ENCODE data around the gene WDFY2. TPM values are rescaled to one million over a fixed set of nuclear protein-coding genes. Genes with fewer than 3 reads are reported as not detected.

Gene WDFY2
- total RNA-seq, 3 donors from 2014 or later (not counting 1 experiment from before 2014, with no cell fraction given): 29.5 to 32.1 (median 31.3) TPM

DNA sequence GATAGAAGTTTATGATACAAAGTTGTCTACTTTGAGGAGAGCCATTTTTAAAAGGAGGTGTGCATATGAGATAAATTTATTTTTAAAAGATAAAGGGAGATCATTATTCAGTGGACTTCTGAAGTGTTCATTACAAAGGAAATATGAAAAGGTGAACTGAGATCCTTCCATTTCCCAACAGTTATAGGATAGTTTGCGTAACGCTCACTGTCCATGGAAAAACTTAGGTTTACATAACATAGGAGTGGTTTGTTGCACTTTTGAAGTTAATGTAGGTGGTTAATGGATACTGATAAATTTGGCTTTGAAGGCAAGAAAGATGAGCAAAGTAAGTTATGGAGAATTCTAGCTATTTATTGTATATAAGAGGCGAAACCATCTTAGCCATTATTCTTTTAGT lies 92.5 kb downstream of the WDFY2 start:
- Mint-ChIP-seq H3K9me3 (no peaks in the 10 kb centered on the region), H3K4me1 (peaks cover 23 to 31% of the 10 kb centered on the region in 2 donors), H3K27ac (no peak overlapping the region), H3K27me3 (ENCODE audit: low read depth in 2 of 2) (no peaks in the 10 kb centered on the region), H3K36me3 (no peaks in the 10 kb centered on the region), H3K4me3 (no peak overlapping the region)
- Histone ChIP-seq H3K4me3 (ENCODE audit: low read length) (no peak overlapping the region), H3K27me3 (ENCODE audit: control insufficient read depth, insufficient read depth, low read length) (no peaks in the 10 kb centered on the region), H3K27ac (ENCODE audit: low read length) (no peak overlapping the region), H3K4me1 (ENCODE audit: control insufficient read depth, insufficient read depth, low read length) (no peaks in the 10 kb centered on the region), H3K9me3 (ENCODE audit: control insufficient read depth, insufficient read depth, low read length) (no peaks in the 10 kb centered on the region), H3K36me3 (ENCODE audit: control insufficient read depth, insufficient read depth, low read length) (no peaks in the 10 kb centered on the region)
- TF ChIP-seq, protein P1, sequence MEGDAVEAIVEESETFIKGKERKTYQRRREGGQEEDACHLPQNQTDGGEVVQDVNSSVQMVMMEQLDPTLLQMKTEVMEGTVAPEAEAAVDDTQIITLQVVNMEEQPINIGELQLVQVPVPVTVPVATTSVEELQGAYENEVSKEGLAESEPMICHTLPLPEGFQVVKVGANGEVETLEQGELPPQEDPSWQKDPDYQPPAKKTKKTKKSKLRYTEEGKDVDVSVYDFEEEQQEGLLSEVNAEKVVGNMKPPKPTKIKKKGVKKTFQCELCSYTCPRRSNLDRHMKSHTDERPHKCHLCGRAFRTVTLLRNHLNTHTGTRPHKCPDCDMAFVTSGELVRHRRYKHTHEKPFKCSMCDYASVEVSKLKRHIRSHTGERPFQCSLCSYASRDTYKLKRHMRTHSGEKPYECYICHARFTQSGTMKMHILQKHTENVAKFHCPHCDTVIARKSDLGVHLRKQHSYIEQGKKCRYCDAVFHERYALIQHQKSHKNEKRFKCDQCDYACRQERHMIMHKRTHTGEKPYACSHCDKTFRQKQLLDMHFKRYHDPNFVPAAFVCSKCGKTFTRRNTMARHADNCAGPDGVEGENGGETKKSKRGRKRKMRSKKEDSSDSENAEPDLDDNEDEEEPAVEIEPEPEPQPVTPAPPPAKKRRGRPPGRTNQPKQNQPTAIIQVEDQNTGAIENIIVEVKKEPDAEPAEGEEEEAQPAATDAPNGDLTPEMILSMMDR (IDR thresholded peaks at IDR 0.05): no peak
- ATAC-seq (no peak), DNase-seq (no peak)
- intact Hi-C loops (cut with micrococcal nuclease): no loop called here
- WGBS (ENCODE audit: insufficient coverage): 100% methylated on average over 1 of the region's 3 CpGs

DNA sequence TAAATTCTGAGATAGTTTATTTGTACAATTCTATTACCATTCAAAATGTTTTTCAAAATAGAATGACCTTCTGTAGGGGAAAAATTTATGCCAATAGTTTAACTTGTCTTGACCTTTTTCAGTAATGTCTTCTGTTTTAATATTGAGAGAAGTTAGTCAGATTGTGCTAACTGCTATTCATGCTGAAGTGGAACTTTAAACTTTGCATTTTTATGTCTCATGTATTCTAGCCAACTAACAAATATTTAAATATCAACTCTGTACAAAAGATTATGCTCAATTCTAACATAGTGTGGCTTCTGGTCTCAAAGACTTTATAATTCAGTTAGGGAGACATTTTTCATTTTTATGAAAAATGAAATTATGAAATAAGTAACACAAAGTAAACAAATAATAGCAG lies 94.2 kb downstream of the WDFY2 start:
- Mint-ChIP-seq H3K4me1 (peaks cover 15% of the 10 kb centered on the region in 2 donors), H3K36me3 (no peaks in the 10 kb centered on the region), H3K27ac (no peak overlapping the region), H3K9me3 (no peaks in the 10 kb centered on the region), H3K27me3 (ENCODE audit: low read depth in 2 of 2) (no peaks in the 10 kb centered on the region), H3K4me3 (no peak overlapping the region)
- no peaks in the 10 kb centered on the region for H3K36me3 ChIP-seq (ENCODE audit: control insufficient read depth, insufficient read depth, low read length)
- no peaks in the 10 kb centered on the region for H3K4me1 ChIP-seq (ENCODE audit: control insufficient read depth, insufficient read depth, low read length)
- DNase-seq: no peak
- H3K9me3 ChIP-seq (ENCODE audit: control insufficient read depth, insufficient read depth, low read length): no peaks in the 10 kb centered on the region
- H3K4me3 ChIP-seq (ENCODE audit: low read length): no peak overlapping the region
- TF ChIP-seq, protein P1 (IDR thresholded peaks at IDR 0.05): no peak
- no peaks in the 10 kb centered on the region for H3K27me3 ChIP-seq (ENCODE audit: control insufficient read depth, insufficient read depth, low read length)
- no peak overlapping the region for H3K27ac ChIP-seq (ENCODE audit: low read length)
- no peak for ATAC-seq
- intact Hi-C loops (cut with micrococcal nuclease): no loop called here

DNA sequence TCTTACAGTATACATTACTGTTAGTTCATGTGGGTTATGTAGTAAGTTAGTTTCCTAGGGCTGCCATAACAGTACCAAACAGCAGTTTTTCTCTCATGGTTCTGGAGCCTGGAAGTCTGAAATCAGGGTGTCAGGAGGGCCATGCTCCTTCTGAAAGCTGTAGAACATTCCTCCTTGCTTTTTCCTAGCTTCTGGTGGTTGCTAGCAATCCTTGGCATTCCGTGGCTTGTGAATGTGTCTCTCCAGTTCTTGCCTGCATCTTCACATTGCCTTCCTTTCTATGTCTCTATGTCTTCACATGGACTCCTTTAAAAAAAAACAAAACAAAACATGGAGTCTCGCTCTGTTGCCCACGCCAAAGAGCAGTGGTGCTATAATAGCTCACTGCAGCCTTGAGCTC lies 95.4 kb downstream of the WDFY2 start:
- no peak overlapping the region for H3K27ac Mint-ChIP-seq
- Histone ChIP-seq H3K36me3 (ENCODE audit: control insufficient read depth, insufficient read depth, low read length) (no peaks in the 10 kb centered on the region), H3K9me3 (ENCODE audit: control insufficient read depth, insufficient read depth, low read length) (no peaks in the 10 kb centered on the region), H3K4me1 (ENCODE audit: control insufficient read depth, insufficient read depth, low read length) (no peaks in the 10 kb centered on the region), H3K27me3 (ENCODE audit: control insufficient read depth, insufficient read depth, low read length) (no peaks in the 10 kb centered on the region), H3K4me3 (ENCODE audit: low read length) (no peak overlapping the region), H3K27ac (ENCODE audit: low read length) (no peak overlapping the region)
- no peak overlapping the region for H3K4me3 Mint-ChIP-seq
- H3K36me3 Mint-ChIP-seq: no peaks in the 10 kb centered on the region
- TF ChIP-seq, protein P1 (IDR thresholded peaks at IDR 0.05): no peak
- 100% methylated on average over 3 of the region's 3 CpGs for WGBS (ENCODE audit: insufficient coverage)
- intact Hi-C loops (cut with micrococcal nuclease): no loop called here
- H3K4me1 Mint-ChIP-seq: peaks cover 9 to 11% of the 10 kb centered on the region in 2 donors
- no peak for ATAC-seq
- no peaks in the 10 kb centered on the region for H3K9me3 Mint-ChIP-seq
- no peak for DNase-seq
- H3K27me3 Mint-ChIP-seq (ENCODE audit: low read depth in 2 of 2): no peaks in the 10 kb centered on the region

DNA sequence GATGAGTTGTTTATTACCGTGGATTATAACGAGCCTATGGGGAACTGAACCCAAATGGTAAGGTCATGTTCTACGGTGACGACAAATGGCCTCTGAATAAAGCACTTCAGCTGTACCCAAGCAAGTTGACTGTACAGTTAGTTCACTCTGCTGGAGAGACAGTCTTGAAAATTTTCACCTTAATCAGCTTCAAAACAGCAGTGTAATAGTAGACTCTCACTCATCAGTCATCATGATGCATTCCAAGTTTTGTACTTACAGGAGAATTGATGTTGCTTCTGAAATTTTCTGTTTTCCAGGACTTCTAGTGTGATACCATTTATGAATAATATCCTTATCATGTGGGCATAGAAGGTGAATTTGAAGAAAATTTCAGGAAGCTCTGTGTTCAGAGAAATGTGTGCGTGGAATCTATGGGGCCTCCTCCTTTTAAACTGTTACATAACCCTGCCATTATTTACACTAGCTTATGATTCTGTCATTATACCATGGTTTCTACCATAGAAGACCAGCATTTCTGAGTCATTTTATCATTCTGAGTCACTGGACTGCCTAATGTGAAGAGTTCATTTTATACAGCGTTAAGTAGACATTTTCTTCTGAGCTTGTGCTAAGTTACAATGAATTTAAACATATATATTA lies 96.9 kb downstream of the WDFY2 start:
- H3K4me3 Mint-ChIP-seq: no peak overlapping the region
- ATAC-seq (no peak), DNase-seq (no peak)
- H3K36me3 Mint-ChIP-seq: no peaks in the 10 kb centered on the region
- H3K4me1 Mint-ChIP-seq: peaks cover 11 to 15% of the 10 kb centered on the region in 2 donors
- no peaks in the 10 kb centered on the region for H3K9me3 Mint-ChIP-seq
- no peaks in the 10 kb centered on the region for H3K36me3 ChIP-seq (ENCODE audit: control insufficient read depth, insufficient read depth, low read length)
- WGBS (ENCODE audit: insufficient coverage): 93% methylated on average over 5 of the region's 6 CpGs
- H3K4me3 ChIP-seq (ENCODE audit: low read length): no peak overlapping the region
- TF ChIP-seq, protein P1 (IDR thresholded peaks at IDR 0.05): no peak
- H3K9me3 ChIP-seq (ENCODE audit: control insufficient read depth, insufficient read depth, low read length): no peaks in the 10 kb centered on the region
- no peaks in the 10 kb centered on the region for H3K4me1 ChIP-seq (ENCODE audit: control insufficient read depth, insufficient read depth, low read length)
- no peak overlapping the region for H3K27ac Mint-ChIP-seq
- H3K27me3 Mint-ChIP-seq (ENCODE audit: low read depth in 2 of 2): no peaks in the 10 kb centered on the region
- no peaks in the 10 kb centered on the region for H3K27me3 ChIP-seq (ENCODE audit: control insufficient read depth, insufficient read depth, low read length)
- intact Hi-C loops (cut with micrococcal nuclease): no loop called here
- no peak overlapping the region for H3K27ac ChIP-seq (ENCODE audit: low read length)
